GM18861 (cell line): Measurements from ENCODE around the gene UGT1A4.

Source experiments
- ATAC-seq: cut with Tn5 transposase; IDR thresholded peaks from one replicate; pipeline ENCODE4 v1.9.1; 2021; ENCODE audit not compliant: unreplicated experiment

Gene UGT1A4

GRCh38 chr2:233779722-233780121 lies 61.2 kb downstream of the UGT1A4 start:
- ATAC-seq, result no peak

- no peak for ATAC-seq
These were observed 62.2 kb downstream of the UGT1A4 start for GRCh38 chr2:233780771-233781170.

GRCh38 chr2:233789554-233789953 lies 71.0 kb downstream of the UGT1A4 start:
- ATAC-seq, result no peak

- no peak for ATAC-seq
These were observed 72.8 kb downstream of the UGT1A4 start for GRCh38 chr2:233791151-233791882.

GRCh38 chr2:233791883-233792329 lies 73.4 kb downstream of the UGT1A4 start:
- ATAC-seq, result no peak

GRCh38 chr2:233792720-233793119 lies 74.2 kb downstream of the UGT1A4 start:
- no peak for ATAC-seq

- ATAC-seq, result no peak
These were observed 75.1 kb downstream of the UGT1A4 start for GRCh38 chr2:233793465-233794127.

GRCh38 chr2:233794128-233794658 lies 75.7 kb downstream of the UGT1A4 start:
- no peak for ATAC-seq

GRCh38 chr2:233795735-233796171 lies 77.2 kb downstream of the UGT1A4 start:
- no peak for ATAC-seq

- no peak for ATAC-seq
These were observed 77.7 kb downstream of the UGT1A4 start for GRCh38 chr2:233796254-233796653.

GRCh38 chr2:233798335-233799086 lies 80.0 kb downstream of the UGT1A4 start:
- no peak for ATAC-seq

- ATAC-seq, result no peak
These were observed 80.6 kb downstream of the UGT1A4 start for GRCh38 chr2:233799087-233799665.

- no peak for ATAC-seq
These were observed 81.2 kb downstream of the UGT1A4 start for GRCh38 chr2:233799716-233800115.

- no peak for ATAC-seq
These were observed 81.7 kb downstream of the UGT1A4 start for GRCh38 chr2:233800208-233800607.

GRCh38 chr2:233801357-233802131 lies 83.0 kb downstream of the UGT1A4 start:
- no peak for ATAC-seq

GRCh38 chr2:233802132-233802815 lies 83.7 kb downstream of the UGT1A4 start:
- no peak for ATAC-seq

- ATAC-seq, result no peak
These were observed 84.9 kb downstream of the UGT1A4 start for GRCh38 chr2:233803292-233803911.

- no peak for ATAC-seq
These were observed 85.5 kb downstream of the UGT1A4 start for GRCh38 chr2:233803994-233804393.

- no peak for ATAC-seq
These were observed 88.8 kb downstream of the UGT1A4 start for GRCh38 chr2:233807215-233807865.
